Thoracic aorta (tissue), 2 donors: ENCODE data around the gene ACSL5. TPM values are rescaled to one million over a fixed set of nuclear protein-coding genes. Genes with fewer than 3 reads are reported as not detected.

Experiments used
- ATAC-seq: fragments of 150-250 bp; one replicate; pipeline ENCODE4 v1.8.0; 2017; ENCODE audit warnings: low read depth; ENCODE audit not compliant: insufficient number of reproducible peaks, low FRiP score
- DNase-seq: peaks from one replicate; pipeline ENCODE4 v3.0.0-alpha.2; 2020; ENCODE audit warnings: low spot score
- H3K27ac ChIP-seq, 2 donors: fragments of 200-600 bp; sonication (generic); 1 replicate in 1 of 2; 2 replicates in 1 of 2; pipeline ENCODE4 v1.5.1; 2016; ENCODE audit warnings: mild to moderate bottlenecking in 2 of 2, moderate library complexity in 2 of 2
- H3K27me3 ChIP-seq: fragments of 200-600 bp; sonication (generic); replicated peaks from 2 replicates; pipeline ENCODE4 v1.6.0; 2016; ENCODE audit warnings: mild to moderate bottlenecking; ENCODE audit not compliant: insufficient read depth
- H3K36me3 ChIP-seq: fragments of 200-600 bp; sonication (generic); one replicate; pipeline ENCODE4 v1.5.1; 2016
- H3K4me1 ChIP-seq, 2 donors: fragments of 200-600 bp; sonication (generic); 1 replicate in 1 of 2; 2 replicates in 1 of 2; pipeline versions ENCODE4 v1.5.1 to v1.6.0; 2016; ENCODE audit warnings: low read depth in 2 of 2, mild to moderate bottlenecking in 1 of 2; ENCODE audit not compliant: control insufficient read depth in 1 of 2
- H3K4me3 ChIP-seq: fragments of 200-600 bp; sonication (generic); 2 replicates; pipeline ENCODE4 v1.5.1; 2016; ENCODE audit warnings: mild to moderate bottlenecking
- H3K9me3 ChIP-seq: fragments of 200-600 bp; sonication (generic); 2 replicates; pipeline ENCODE4 v1.5.1; 2016
- CTCF ChIP-seq: fragments of 200-600 bp; sonication (generic); IDR thresholded peaks from one replicate; pipeline ENCODE4 v1.5.1; 2019; ENCODE audit warnings: antibody characterized with exemption
- total RNA-seq, 2 donors: library from RNA; depleted of rRNA; stranded (reverse); fragments of >200 nt; gene quantifications; one replicate each; pipeline versions ENCODE4 v1.1.0 to v1.2.3, GENCODE V29; 2016

ACSL5 gene
- total RNA-seq, 2 donors from 2014 or later: 13.9 to 16.7 TPM

- TF ChIP-seq CTCF: peak; percentile 41
- peaks cover 49% of the 10 kb centered on the region for H3K36me3 ChIP-seq
- H3K9me3 ChIP-seq: no peaks in the 10 kb centered on the region
- no peak for ATAC-seq
- DNase-seq: no peak
- H3K4me3 ChIP-seq: no peak overlapping the region
- no peak overlapping the region for H3K27ac ChIP-seq
- H3K27me3 ChIP-seq: no peaks in the 10 kb centered on the region
- no peaks in the 10 kb centered on the region for H3K4me1 ChIP-seq
Observed at GRCh38 chr10:112434988-112435619, 61.2 kb downstream of the ACSL5 start.

- no peak for DNase-seq
- no peak for TF ChIP-seq CTCF
- Histone ChIP-seq H3K27ac (no peak overlapping the region), H3K36me3 (peaks cover 30% of the 10 kb centered on the region), H3K27me3 (no peaks in the 10 kb centered on the region), H3K4me3 (no peak overlapping the region), H3K4me1 (no peaks in the 10 kb centered on the region), H3K9me3 (no peaks in the 10 kb centered on the region)
- no peak for ATAC-seq
Observed at GRCh38 chr10:112438356-112438755, 64.4 kb downstream of the ACSL5 start.

- Histone ChIP-seq H3K9me3 (no peaks in the 10 kb centered on the region), H3K27ac (no peak overlapping the region), H3K27me3 (no peaks in the 10 kb centered on the region), H3K36me3 (peaks cover 11% of the 10 kb centered on the region), H3K4me1 (peaks cover 8 to 17% of the 10 kb centered on the region in 2 donors), H3K4me3 (no peak overlapping the region)
- TF ChIP-seq CTCF: no peak
- DNase-seq (no peak), ATAC-seq (no peak)
Observed at GRCh38 chr10:112441520-112441919, 67.6 kb downstream of the ACSL5 start.

GRCh38 chr10:112442063-112442462 is 68.1 kb downstream of the ACSL5 start:
- TF ChIP-seq CTCF: no peak

GRCh38 chr10:112446055-112446854 is 72.3 kb downstream of the ACSL5 start:
- no peak for DNase-seq
- H3K4me1 ChIP-seq: peaks cover 19 to 32% of the 10 kb centered on the region in 2 donors
- H3K4me3 ChIP-seq: peak overlapping the region; percentile 95
- no peaks in the 10 kb centered on the region for H3K27me3 ChIP-seq
- TF ChIP-seq CTCF: no peak
- no peaks in the 10 kb centered on the region for H3K36me3 ChIP-seq
- ATAC-seq: peak; percentile 41
- H3K9me3 ChIP-seq: no peaks in the 10 kb centered on the region
- peak overlapping the region; percentile 87 to 93 for H3K27ac ChIP-seq

More at GRCh38 chr10:112442063-112442462, 68.1 kb downstream of the ACSL5 start:
- H3K27me3 ChIP-seq: no peaks in the 10 kb centered on the region
- H3K27ac ChIP-seq: no peak overlapping the region
- H3K4me3 ChIP-seq: no peak overlapping the region
- DNase-seq (no peak), ATAC-seq (no peak)
- H3K9me3 ChIP-seq: no peaks in the 10 kb centered on the region
- peaks cover 8 to 17% of the 10 kb centered on the region in 2 donors for H3K4me1 ChIP-seq
- H3K36me3 ChIP-seq: peaks cover 9% of the 10 kb centered on the region
